Renal cortex interstitium (tissue), 15 donors: Measurements from ENCODE around the gene PASD1. TPM values are rescaled to one million over a fixed set of nuclear protein-coding genes. Genes with fewer than 3 reads are reported as not detected.
"Not testable (repeated sequence)": the region's sequence is repeated elsewhere in the genome, so short reads cannot be mapped to it uniquely, and the experiment has no call there.

ENCODE experiments used
- DNase-seq, 11 donors: peaks; one replicate each; pipeline ENCODE4 v3.0.0-alpha.2; 2013; ENCODE audit warnings: low read depth in 9 of 11, low spot score in 4 of 11; ENCODE audit errors: extremely low read depth in 1 of 11
- long read RNA-seq, 16 experiments: transcript quantifications; one replicate each; lab custom pipeline, GENCODE V29; 2026
- polyA plus RNA-seq, 3 donors: library from polyadenylated mRNA; unstranded; fragments of 120-200 nt; gene quantifications; one replicate each; pipeline ENCODE4 v1.2.1, GENCODE V29; 2013; ENCODE audit not compliant: insufficient read length in 3 of 3

Gene PASD1
- not detected for polyA plus RNA-seq
- long read RNA-seq, donor 1, result 0 reads
- long read RNA-seq, donor 2, result 0 reads
- long read RNA-seq, donor 3, result 0 reads
- long read RNA-seq, donor 4, result 0 reads
- long read RNA-seq, donor 5, result 0 reads
- long read RNA-seq, donor 6, result 0 reads
- long read RNA-seq, donor 7, result 0 reads
- long read RNA-seq, donor 8, result 0 reads
- long read RNA-seq, donor 9, result 0 reads
- long read RNA-seq, donor 10, result 0 reads
- long read RNA-seq, donor 11, result 0 reads
- long read RNA-seq, donor 12, result 0 reads
- long read RNA-seq, donor 13, result 0 reads
- long read RNA-seq, donor 14, result 0 reads
- long read RNA-seq, donor 15, result 0 reads
- long read RNA-seq, donor 16, result 0 reads

- no peak for DNase-seq
These were observed at the start of gene PASD1 for GRCh38 chrX:151563449-151563848. Gene PASD1 (plus strand): TSS chrX:151563675. CDS start chrX:151601554, 37,879 bp downstream.

DNA sequence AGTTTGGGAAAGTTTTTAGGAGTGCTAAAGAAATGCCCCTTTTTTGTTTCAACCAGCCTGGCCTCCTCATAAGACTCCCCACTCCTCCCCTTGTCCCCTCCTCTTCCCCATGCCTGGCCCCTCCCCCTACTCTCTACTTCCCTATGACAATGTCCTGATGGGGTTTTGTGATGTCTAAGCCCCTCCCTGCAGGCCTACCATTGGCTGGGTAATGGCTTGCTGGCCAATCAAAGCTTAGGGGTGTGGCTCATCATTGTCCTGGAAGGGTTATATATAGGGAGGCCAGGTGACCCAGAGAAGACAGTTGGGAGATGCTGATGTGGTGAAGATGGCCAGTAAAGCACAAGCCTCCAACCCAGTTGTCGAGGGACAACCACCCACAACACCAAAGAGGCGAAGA, 48.2 kb upstream of the PASD1 start:
- DNase-seq, result no peak

DNA sequence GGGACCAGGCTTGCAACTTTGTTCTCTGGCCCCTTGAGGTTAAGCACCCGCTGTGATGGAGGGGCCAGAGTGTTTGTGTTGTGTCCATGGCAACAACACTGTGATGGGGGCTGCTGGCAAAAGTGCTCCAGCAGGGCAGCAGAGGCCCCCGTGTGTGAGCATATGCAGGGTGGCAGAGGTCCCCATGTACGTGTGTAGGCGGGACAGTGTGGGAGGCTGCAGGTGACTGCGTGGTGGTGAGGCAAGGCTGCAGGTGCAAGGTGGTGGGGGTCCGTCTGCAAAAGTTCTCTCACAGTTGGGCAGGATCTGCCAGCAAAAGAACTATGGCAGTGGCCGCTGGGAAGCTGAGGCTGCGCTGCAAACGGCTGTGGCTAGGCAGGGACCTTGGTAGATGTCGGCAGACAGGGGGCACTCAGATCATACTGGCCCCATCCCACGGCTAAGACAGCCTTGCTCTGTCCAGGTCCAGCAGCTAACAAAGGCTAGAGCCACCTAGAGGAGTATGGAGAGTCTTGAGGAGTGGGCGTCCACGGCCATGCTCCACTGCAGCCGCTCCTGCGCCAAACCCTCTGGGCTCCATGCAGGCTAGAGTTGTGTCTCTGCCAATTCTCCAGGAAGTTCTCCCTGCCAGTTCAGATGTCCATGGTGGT, 46.8 kb upstream of the PASD1 start:
- DNase-seq, result no peak

GRCh38 chrX:151517421-151517820, 46.1 kb upstream of the PASD1 start:
- DNase-seq, result no peak

DNA sequence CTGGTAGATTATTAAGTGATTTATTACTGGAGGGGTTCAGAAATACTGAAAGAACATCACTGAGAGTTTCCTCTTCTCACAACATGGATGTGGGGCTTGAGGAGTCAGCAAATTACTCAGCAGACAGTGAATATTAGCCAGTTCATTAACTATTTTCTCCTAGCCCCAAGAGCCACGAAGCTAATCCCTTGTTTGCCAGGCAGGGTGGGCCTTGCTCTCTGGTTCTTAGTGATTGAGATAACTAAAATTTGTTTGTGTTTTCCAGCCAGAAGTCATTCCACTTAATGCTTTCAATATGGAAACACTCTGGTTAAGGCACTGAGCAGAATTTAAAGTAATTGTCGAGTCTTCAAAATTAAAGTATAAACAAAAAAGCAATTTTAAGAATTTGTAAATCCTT, 40.1 kb upstream of the PASD1 start:
- DNase-seq, result no peak

- DNase-seq, result no peak
These were observed 26.9 kb upstream of the PASD1 start for GRCh38 chrX:151536571-151536970.

DNA sequence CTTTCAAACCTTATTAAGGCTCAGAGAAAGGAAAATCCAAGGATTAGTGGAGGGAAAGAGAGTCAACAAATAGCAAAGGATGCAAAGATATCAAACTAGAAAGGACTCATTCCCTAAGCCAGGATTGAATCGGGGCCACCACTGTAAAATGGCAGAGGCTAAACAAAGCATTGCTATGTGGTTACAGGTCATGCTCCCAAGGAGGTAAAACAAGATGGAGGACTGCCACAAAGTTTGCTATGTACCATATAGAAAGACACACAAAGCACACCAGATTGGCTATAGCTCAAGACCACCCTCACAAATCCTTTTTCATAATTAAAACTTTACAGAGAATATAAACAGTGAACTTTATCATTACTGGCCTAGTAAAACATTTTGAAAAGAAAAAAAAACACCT, 25.9 kb upstream of the PASD1 start:
- no peak for DNase-seq

DNA sequence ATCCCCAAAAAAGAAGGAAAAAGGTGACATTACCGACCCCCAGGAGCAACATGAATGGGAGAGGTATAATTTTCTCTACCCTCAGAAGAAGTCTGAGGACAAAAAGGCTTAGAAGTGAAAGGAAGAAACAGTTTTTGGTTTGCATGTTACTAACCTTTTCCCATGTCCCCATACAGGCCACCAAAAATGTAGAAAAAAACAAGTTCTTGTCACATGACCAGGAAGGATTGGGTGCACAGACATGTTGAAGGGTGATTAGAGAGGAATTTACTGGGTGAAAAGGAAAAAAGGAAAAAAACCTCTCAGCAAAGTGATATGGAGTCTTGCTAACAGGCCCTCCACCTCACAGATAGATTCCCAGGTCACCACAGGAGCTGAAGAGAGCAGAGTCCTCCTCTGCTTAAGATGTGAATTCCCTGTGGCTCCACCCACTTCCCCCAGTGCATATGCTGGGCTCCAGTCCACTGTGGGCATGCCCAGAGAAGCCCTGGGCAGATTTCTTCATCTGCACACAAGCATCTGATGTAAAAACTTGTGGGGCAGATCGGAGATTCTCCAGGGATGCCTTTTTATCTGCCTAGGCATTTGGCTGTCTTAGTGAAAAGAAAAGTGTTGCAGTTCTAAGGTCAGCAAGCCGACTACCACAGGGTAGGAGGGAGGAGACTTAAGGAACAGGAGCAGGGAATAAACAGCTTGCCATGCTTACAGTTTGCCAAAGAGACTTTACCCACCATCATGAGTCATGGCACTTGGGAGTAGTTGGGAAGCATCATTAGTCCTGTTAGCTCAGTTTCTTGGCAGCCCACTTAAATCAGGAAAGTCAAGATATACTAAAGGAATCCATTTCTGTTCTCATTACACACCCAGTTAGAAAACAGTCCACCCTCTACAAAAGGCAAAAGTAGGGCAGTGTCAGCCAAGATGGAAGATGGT, 25.0 kb upstream of the PASD1 start:
- no peak for DNase-seq

DNA sequence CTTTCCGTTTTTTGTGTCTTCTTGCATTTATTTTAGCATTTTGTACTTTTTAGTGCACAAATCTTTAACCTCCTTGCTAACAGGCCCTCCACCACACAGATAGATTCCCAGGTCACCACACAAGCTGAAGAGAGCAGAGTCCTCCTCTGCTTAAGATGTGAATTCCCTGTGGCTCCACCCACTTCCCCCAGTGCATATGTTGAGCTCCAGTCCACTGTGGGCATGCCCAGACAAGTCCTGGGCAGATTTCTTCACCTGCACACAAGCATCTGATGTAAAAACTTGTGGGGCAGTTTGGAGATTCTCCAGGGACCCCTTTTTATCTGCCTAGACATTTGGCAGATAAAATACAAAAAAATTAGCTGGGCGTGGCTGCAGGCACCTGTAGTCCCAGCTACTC, 19.8 kb upstream of the PASD1 start:
- DNase-seq, result no peak

DNA sequence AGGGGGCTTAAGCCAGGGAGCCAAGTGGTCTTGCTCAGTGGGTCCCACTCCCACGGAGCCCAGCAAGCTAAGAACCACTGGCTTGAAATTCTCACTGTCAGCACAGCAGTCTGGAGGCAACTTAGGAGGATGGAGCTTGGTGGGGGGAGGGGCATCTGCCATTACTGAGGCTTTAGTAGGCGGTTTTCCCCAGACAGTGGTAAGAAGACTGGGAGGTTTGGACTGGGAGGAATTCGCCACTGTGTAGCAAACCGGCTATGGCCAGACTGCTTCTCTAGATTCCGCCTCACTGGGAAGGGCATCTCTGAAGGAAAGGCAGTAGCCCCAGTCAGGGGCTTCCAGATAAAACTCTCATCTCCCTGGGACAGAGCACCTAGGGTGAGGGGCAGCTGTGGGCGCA, 17.2 kb upstream of the PASD1 start:
- not testable (repeated sequence) for DNase-seq

DNA sequence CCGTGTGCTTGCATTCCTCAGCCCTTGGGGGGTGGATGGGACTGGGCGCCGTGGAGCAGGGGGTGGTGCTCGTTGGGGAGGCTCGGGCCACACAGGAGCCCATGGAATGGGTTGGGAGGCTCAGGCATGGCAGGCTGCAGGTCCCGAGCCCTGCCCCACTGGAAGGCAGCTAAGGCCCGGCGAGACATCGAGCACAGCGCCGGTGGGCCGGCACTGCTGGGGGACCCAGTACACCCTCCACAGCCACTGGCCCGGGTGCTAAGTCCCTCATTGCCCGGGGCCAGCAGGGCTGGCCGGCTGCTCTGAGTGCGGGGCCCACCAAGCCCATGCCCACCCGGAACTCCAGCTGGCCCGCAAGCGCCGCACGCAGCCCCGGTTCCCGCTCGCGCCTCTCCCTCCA, 12.3 kb upstream of the PASD1 start:
- DNase-seq, result not testable (repeated sequence)

GRCh38 chrX:151552743-151553142, 10.7 kb upstream of the PASD1 start:
- DNase-seq, result no peak

GRCh38 chrX:151555301-151555700, 8.2 kb upstream of the PASD1 start:
- DNase-seq, result not testable (repeated sequence)

DNA sequence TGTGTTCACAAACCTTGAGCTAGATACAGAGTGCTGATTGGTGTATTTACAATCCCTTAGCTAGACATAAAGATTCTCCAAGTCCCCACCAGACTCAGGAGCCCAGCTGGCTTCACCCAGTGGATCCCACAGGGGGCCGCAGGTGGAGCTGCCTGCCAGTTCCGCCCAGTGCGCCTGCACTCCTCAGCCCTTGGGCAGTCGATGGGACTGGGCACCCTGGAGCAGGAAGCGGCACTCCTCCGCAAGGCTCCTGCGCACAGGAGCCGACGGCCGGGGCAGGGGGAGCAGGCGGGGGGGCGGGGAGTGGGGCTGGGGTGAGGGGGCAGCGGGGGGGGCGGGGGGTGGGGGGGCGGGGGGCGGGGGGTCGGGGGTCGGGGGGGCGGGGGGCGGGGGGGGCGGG, 990 bp upstream of the PASD1 start:
- not testable (repeated sequence) for DNase-seq

GRCh38 chrX:151563003-151563402, 472 bp upstream of the PASD1 start:
- DNase-seq, result not testable (repeated sequence)

- no peak for DNase-seq
These were observed 560 bp downstream of the PASD1 start for GRCh38 chrX:151564035-151564434.

GRCh38 chrX:151566872-151567271, 3.4 kb downstream of the PASD1 start:
- DNase-seq, result not testable (repeated sequence)

DNA sequence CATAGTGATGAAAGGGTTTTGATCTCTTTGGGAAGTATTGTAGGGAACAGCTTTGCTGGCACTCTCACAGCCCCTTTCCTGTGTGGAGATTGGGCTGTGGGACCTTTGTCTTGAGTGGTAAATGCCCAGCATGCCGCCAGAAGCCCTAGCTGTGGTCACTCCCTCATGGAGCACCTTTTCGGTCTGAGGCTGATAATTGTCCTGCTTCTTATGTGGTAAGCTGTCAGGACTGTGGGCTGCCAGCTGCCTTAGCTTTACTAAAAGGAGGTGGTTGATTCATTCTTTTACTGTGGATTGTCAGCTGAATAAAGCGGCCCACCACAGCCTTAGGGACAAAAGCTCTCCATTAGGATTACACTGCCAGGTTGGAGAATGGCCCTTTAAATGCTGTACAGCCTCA, 7.1 kb downstream of the PASD1 start:
- DNase-seq, result no peak

- not testable (repeated sequence) for DNase-seq
These were observed 29.9 kb downstream of the PASD1 start for GRCh38 chrX:151593384-151593783.

DNA sequence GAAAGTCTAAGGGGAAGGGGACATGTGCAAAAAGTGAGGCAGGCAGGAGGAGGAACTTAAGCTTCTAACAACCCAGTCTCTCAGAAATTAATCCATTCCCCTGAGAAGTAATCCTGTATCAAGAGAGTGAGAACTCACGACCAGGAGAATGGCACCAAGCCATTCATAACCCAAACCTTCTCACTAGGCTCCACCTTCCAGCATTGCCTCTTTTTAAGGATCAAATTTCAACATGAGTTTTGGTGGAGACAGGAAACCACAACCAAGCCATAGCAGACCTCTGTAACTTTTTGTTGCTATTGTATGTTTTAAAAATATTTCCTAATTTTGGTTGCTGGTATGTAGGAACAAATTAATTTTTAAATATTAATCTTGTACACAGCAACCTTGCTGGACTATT, 32.8 kb downstream of the PASD1 start:
- DNase-seq, result no peak
